HG03045 (cell line): ENCODE results near the gene KRTAP19-6.
"Not testable (repeated sequence)": the region's sequence is repeated elsewhere in the genome, so short reads cannot be mapped to it uniquely, and the experiment has no call there.

Source experiments
- ATAC-seq: cut with Tn5 transposase; IDR thresholded peaks from one replicate; pipeline ENCODE4 v1.9.1; 2021; ENCODE audit warnings: mild to moderate bottlenecking, moderate library complexity; ENCODE audit not compliant: unreplicated experiment

Gene KRTAP19-6, protein sequence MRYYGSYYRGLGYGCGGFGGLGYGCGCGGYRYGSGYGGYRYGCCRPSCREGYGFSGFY

DNA sequence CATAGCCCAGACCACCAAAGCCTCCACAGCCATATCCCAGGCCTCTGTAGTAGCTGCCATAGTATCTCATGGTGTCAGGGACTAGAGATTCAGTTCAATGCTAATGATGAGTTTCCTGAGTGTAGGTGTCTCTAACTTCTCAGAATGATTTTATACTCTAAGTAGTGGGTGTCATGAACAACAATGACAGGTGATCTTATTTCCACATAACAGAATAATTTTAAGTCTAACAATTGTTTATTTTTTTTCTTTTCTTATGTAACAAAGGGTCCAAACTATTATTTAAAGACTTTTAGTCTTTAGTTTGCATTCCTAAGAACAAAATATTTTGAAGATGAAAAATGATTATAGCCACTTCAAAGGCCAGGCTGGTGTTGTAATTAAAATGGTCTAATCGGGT lies at the start of gene KRTAP19-6:
Gene KRTAP19-6, minus strand, starts transcription at position 101 of the 400 bp plus-strand sequence. Its CDS starts 31 bp downstream, at position 70.
- ATAC-seq, result no peak

DNA sequence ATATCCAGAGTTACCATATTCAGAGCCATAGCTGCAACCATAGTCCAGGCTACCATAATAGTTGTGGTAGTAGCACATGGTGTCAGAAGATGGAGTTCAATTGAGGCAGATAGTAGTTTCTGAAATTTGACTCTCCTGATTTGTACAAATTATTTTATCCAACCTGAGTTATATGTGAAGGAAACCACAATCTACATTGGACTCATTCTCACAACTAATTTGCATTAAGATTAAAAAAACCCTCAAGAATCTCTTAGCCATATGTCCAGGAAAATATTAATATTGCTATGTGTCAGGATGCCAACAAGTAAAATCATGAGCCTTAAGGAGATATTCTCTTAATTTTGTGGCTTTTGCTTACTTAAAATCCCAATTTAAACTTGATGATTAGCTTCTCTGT lies 48.6 kb upstream of the KRTAP19-6 start, which contains the start of gene KRTAP22-2:
Gene KRTAP22-2, minus strand, starts transcription at position 101 of the 400 bp plus-strand sequence.
- ATAC-seq, result no peak

DNA sequence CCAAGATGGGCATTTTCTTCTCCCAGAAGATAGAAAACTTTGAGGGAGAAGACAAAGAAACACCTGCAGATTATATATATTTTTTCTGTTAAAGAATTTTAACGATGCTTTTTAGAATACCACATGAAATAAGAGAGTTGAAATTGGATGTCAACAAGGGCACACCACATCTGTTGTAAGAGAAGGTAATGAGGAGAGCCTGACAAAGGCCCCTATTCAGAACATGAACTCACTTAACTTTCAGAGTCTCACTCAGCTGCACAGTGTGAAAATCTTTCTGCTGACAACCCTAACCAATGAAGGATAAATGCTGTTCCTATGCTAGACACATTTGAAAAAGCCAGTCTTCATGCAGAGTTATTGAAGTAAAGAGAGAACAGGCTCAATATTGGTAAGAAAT lies 41.2 kb upstream of the KRTAP19-6 start:
- ATAC-seq, result no peak

DNA sequence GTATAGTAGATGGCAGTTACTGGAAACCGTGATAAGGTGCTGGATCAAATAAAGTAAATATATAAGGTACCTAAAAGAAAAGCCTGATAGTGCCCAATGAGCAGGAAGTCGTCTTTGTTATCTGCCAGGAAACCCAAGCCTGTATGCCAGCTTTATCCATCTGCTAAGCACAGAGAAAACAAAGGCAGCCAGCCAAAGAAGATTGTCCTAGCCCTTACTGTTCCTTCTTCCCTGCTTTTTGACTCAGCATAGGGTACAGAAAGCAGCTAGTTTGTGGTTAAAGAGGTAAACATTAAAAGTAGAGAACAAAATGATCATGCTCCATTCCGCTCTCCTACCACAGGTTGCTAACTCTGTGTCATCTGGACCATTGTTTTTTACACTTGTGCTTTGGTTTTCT lies 38.5 kb upstream of the KRTAP19-6 start:
- no peak for ATAC-seq

DNA sequence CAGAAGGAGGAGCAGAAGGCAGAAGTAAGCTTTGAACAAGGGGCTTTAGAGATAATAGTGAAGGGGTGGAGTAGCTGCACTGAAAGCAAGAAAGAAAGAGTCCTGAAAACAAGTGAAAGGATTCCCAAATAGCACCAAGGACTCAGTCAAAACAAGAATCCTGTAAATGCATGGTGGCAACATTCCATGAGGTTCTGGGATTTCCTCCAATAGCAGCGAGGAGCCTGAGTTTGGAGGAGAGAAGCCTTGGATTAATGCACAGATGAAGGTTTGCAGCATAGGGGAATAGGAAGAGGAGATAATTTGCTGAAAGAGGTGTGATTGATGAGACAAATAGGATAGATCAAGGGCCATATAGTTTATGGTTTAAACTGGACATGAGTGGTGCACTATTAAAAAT lies 37.7 kb upstream of the KRTAP19-6 start:
- ATAC-seq, result no peak

DNA sequence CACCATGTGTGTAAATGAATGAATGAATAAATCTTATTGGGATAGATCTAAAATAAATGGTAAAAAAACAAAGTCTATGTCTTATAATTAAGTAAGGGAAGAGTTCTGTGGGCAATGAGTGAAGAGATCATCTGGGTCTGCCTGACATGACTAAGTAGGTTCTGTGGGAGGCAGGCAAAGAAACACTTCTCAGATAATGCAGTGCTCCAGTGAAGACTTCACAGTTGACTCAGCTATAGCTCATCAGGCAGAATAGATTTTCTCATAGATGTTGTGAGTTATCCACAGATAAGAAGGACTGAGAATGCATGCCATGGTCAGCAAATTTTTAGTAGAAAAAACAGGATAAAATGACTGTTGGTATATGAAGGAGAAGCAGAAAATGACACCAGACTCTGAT lies 36.1 kb upstream of the KRTAP19-6 start:
- no peak for ATAC-seq

DNA sequence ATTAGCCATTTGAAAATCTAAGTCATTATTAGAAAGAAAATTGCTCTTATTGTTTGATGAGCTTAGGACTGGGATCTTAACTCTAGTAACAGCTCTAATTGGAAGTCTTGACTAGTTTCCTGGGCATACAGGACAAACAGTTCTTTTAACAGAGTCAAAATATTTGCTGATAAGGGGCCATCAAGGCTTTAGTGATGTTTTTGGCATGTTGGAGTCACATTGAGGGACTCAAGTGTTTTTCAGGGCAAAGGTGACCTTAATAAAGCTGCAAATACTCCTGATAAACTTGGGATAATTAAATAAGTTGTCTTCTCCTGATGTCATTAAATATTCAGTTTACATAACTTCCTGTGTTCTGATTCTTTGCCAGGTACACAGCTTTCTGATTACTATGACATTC lies 26.0 kb upstream of the KRTAP19-6 start:
- ATAC-seq, result no peak

DNA sequence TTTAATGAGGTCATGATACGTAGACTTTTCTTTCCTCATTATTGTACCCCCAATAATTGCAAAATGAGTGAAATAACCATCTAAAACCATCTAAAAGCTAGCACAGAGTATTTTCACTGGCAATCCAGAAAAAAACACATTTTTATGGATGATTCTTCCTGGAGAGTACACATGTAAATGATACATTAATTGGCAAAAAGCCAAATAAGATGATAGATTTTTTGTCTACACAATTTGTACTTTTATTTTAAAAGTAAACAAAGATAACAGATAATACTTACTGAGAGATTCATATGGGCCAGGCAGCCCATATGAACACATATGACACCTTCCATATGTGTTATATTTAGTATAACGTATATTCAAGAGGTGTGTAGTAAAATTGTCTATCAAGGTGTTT lies 22.0 kb upstream of the KRTAP19-6 start:
- ATAC-seq, result no peak

DNA sequence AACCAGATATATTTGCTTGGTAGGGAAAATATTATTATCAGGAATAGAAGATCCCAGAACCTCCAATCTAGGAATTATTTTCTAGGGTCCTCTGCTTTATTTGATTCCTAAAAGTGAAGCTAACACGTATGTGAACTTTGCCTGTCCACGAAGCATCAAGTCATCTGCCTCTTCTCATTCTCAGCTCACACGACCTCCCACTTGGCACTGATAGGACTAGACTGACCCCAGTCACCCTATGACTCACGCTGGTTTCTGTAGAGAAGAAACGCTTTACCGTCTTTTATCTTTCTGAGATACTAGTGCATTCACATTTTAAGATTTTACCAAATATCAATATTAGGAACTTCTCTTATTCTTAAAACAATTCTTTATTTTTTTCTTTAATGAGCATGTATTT lies 21.4 kb upstream of the KRTAP19-6 start:
- no peak for ATAC-seq

DNA sequence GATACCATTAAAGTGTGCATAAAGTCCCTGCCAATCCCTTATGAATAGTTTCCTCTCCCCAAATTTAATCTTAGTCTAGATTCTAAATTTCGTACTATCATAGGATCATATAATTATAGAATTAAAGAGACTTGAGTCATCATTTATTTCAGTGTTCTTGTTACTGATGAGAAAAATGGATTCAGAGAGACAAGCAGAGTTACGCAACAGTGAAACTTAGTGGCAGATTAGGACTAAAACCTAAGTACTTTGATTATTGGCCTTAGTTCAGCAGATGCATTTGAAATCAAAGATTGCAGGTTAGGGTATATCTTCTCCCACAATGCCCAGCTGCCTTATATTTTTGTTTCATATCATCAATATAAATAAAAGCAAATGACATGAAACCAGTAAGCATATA lies 20.3 kb upstream of the KRTAP19-6 start:
- ATAC-seq, result no peak

DNA sequence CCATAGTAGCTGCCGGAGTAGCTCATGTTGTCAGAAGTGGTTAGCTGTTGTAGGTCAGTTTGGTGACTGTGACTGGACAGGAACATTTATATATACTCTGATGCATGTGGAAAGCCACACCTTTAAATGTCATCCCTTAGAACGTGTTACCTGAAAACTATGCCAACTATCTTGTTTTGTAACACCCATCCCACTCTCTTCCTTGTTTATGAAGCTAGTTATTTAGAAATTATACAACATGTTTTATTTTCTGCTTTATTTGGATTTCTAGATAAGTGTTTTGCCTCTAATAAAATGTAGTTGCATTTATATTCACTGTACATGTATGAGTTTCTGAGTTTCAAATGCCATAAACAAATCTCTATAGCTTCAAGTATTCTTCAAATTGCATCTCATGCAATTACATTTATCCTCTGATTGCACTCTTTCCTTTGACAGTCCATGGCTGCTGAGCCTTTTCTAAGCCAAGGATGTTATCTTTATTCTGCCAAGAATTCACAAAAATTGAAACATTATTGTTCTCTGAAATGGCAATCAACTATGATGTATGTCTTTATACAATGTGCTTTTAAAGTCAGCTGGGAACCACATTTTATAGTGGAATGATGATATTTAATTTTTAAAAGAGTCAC lies 19.7 kb upstream of the KRTAP19-6 start, which contains the start of gene KRTAP19-7:
Gene KRTAP19-7, minus strand, starts transcription at position 51 of the 632 bp plus-strand sequence. Its CDS starts 25 bp downstream, at position 26.
- ATAC-seq, result no peak

DNA sequence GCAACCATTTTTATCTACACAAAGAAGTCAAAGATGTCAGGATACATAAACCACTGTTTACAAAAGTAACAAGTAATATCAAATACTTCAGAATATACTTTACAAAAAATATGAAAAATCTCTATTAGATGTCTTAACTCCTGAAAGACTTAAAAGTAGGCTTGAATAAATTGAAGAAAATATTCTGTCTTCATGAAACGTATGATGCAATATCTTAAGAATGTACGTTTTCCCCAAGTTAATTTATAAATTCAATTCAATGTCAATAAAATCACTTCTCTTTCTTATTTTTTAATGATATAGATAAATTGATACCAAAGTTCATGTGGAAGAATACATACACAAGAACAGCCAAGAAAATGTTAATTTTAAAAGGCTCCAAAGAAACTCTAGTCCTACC lies 13.4 kb upstream of the KRTAP19-6 start:
- ATAC-seq, result no peak

DNA sequence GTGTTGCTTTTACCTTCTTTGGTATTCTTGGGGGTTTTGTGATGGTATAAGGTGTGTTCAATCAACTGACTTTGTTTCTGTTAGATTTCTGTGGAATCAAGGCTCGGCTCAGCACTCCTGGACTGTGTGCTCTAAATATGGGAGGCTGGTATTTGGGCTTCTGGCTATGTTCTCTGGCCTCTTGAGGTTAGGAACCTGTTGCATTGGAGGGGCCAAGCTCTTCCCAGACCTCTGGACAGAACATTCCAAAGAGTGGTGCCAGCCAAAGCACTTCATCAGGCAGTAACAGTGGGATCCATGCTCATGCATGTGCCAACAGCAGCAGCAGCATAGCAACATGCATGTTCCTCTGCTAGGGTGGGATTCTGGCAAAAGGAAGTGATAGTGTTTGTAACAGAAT lies 11.1 kb upstream of the KRTAP19-6 start:
- no peak for ATAC-seq

DNA sequence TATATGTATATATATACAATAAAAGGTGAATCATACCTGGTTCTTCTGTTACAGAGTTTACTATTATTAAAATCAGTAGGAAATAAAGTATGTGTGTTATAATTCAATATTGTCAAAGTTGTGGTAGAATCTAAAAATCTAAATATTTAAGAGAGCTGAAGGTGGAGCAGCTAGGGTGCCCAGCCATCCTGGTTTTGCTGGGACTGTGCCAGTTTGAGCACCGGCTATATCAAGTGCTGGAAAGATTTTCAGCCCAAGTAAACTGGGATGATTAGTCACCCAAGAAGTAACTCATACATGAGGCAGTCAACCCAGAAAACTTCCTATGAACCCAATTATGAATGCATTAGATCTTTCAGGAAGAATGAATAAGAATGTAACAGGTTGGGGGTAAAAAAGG lies 22.8 kb downstream of the KRTAP19-6 start:
- no peak for ATAC-seq

DNA sequence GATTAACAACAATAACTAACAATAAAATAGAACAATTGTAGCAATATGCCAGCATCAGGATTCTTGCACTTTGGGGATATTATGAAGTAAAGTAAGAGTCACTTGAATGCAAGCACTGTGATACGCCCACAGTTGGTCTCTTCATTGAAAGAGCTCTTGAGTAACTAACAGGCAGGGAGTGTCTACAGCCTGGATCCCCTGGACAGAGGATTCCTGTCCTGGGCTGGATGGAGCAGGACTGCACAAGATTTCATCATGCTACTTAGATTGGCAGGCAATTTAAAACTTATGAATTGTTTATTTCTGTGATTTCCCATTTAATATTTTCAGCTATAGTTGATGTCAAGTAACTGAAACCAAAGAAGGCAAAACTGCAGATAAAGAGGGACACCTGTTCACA lies 26.0 kb downstream of the KRTAP19-6 start:
- ATAC-seq, result no peak

DNA sequence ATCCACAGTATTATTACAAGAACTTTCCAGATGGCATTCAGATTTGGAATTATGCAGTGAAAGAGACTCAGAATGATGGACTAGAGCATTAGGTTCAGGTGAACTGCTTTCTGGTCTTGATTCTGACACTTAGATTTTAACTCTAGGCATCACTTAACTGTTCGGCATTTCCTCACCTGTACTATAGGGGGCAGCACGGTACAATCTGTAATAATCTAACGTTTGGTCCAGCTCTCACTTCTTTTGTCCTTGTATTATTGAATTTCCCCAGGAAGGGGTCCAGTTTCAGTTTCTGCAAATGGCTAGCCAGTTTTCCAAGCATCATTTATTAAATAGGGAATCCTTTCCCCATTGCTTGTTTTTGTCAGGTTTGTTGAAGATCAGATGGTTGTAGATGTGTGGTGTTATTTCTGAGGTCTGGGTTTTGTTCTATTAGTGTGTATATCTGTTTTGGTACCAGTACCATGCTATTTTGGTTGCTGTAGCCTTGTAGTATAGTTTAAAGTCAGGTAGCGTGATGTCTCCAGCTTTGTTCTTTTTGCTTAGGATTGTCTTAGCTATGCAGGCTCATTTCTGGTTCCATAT lies 36.0 kb downstream of the KRTAP19-6 start:
- ATAC-seq, result not testable (repeated sequence)

DNA sequence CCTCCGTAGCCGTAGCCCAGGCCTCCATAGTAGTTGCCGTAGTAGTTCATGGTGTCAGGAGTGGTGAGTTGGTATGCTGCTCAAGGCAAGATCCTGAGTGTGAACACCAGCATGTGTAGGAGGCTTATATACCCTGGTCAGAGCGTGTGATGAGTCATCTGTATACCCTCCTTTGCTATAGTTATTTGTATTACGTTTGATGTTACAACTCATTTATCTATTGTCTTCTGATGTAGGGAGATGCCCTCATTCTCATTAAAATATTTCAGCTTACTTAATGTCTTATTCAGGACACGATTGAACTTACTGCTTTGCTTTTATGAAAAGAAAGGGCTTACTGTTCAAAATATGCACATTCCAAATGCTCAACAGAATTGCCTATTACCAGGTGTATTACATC lies 39.6 kb downstream of the KRTAP19-6 start, which contains the start of gene KRTAP19-5:
Gene KRTAP19-5, minus strand, starts transcription at position 101 of the 400 bp plus-strand sequence. Its CDS starts 51 bp downstream, at position 50.
- ATAC-seq, result no peak

DNA sequence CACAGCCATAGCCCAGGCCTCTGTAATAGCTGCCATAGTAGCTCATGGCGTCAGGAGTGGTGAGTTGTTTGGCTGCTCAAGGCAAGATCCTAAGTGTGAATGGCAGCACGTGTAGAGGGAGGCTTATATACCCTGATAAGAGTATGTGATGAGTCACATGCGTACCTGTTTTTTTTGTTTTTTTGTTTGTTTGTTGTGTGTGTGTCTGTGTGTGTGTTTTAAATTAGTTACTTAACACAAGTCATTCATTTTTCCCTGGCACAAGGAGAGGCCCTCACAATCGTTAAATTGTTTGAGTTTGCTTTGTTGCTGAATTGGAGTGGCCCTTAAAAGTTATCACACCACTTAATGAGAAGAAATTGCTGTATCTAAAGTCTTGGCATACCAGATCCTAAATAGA lies 44.6 kb downstream of the KRTAP19-6 start, which contains the start of gene KRTAP19-4:
Gene KRTAP19-4, minus strand, starts transcription at position 101 of the 400 bp plus-strand sequence. Its CDS starts 55 bp downstream, at position 46.
- ATAC-seq, result no peak

DNA sequence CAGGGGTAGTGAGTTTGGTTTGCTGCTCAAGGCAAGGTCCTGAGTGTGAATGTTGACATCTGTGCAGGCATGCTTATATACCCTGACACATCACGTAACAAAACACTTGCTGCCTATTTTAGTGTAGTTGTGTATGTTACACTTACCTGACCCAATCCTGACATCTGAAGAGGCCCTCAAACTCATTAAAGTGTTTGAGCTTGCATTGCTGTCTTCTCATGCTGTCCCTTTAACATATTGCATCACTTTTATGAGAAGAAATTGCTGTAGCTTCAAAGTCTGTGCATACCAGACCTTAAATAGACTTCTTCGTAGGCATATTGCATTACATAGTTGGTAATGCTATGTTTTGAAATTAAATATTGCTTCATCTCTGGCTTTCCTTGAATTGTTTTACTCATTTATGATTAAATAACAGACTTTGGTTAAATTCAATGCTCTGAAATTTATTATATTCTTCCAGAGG lies 49.7 kb downstream of the KRTAP19-6 start, which contains the start of gene KRTAP19-3:
Gene KRTAP19-3, minus strand, starts transcription at position 51 of the 466 bp plus-strand sequence. CDS start 56 bp downstream, outside the sequence.
- no peak for ATAC-seq
